Activated effector memory CD4-positive, alpha-beta T cell treated with anti-CD3 and anti-CD28 coated beads, Interleukin-2, amount 50 U/mL, for 16 hours (primary cell): ENCODE results near the gene BOD1.

Source experiments
- DNase-seq: peaks from one replicate; pipeline ENCODE4 v3.0.0-alpha.2; 2020

The BOD1 gene

GRCh38 chr5:173573126-173573960 lies 43.1 kb downstream of the BOD1 start:
- peak; percentile 86 for DNase-seq

- DNase-seq = no peak
Observed at GRCh38 chr5:173572431-173573125, 43.9 kb downstream of the BOD1 start.

GRCh38 chr5:173570321-173571090 lies 45.9 kb downstream of the BOD1 start:
- no peak for DNase-seq

DNA sequence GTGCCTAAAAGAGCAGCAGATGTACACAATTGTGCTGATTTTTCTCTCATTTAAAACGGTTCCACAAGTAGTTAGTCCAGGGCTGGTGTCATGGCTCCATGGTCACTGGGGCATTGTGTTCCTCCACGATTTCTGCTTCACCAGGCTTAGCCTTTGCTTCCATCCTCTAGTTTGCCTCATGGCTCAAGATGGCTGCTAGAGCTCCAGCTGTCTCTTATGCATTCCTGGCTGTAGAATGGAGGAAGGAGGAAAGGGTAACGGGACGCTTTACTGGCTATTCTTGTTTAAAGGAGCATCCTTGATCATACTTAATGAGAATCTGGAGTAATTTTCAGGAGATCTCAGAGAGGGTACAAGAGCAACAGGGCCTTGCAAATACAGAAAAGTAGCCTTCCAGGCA lies 47.7 kb downstream of the BOD1 start:
- DNase-seq = no peak

GRCh38 chr5:173568128-173568527 lies 48.3 kb downstream of the BOD1 start:
- no peak for DNase-seq

DNA sequence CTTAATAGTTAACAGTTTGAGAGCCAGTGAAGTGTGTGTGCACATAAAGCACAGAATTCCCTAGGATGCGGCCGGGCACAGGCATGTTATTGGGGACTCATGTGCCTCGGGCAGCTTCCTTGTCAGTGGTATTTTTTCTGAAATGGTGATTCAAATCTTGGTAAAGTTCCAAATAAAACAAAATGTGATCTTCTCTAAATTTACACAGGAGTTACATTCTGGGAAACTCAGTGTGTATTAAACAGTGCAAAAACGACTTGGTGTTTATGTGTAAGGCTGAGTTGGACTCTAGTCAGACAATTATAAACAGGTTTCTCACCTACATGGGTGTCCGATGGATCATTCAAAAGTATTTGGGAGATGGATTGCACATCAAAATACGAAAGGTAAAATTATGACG lies 48.9 kb downstream of the BOD1 start:
- DNase-seq = no peak

- no peak for DNase-seq
Observed at GRCh38 chr5:173565491-173566072, 50.9 kb downstream of the BOD1 start.

DNA sequence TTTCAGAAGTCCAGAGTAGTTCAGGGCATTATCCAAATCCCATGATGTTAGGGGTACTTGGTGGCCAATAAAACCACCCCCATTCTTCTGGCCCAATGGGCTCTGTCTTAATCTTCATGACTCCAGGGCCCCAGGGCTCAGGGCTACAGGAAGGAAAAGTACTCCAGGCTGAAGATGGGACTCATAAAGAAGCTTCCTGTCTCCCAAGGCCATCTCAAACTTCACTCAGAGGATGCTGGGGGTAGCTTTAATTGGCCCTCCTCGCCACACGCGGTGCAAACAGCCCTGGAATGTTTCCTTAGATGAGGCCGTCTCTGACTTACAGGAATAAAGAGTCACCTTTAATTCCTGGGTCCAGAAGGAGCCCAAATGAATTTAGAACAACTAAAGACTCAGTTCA lies 52.3 kb downstream of the BOD1 start:
- no peak for DNase-seq

DNA sequence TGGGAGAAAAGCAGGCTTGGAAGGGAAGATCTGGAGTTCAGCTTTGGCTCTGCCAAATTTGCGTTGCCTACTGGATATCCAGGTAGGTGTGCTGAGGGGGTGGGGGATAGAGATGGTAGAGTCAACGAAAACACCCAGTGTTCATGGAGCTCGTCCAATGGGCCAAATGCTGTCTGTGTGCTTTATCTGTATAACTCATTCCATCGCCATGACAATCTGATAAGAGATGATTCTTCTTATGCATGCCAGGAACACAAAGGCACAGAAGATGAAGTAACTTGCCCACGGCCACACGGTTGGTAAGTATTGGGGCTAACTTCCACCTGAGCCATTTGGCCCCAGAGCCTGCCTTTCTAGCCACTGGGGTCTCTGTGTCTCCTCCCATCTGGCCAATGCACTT lies 53.2 kb downstream of the BOD1 start:
- no peak for DNase-seq

DNA sequence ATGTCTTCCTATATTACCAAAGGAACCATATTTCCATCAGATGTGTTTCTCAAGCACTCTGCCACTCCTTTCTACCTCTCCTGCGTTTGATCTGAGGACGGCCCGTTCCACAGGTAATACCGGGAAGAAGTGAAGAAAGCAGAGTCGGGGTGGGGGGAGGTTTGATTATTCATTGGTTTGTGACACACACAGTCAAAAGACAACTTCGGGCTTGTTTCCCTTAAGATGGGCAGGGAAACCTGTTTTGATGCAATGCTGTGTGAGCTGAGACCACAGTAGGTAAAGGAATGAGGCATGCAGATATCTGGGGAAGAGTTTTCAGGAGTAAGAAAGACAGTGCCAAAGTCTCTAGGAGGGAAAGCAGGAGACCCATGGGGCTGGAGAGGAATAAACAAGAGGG lies 54.0 kb downstream of the BOD1 start:
- DNase-seq = no peak
